Mucosa of stomach (tissue), 1 donor: Measurements from ENCODE around the gene LRRC47.

ENCODE experiments used
- H3K27me3 ChIP-seq: one replicate; pipeline ENCODE4 v1.7.0; 2013; ENCODE audit warnings: mild to moderate bottlenecking, low read length; ENCODE audit not compliant: control insufficient read depth, insufficient read depth
- H3K36me3 ChIP-seq: one replicate; pipeline ENCODE4 v1.7.0; 2013; ENCODE audit warnings: low read length; ENCODE audit not compliant: control insufficient read depth, insufficient read depth
- H3K4me1 ChIP-seq: one replicate; pipeline ENCODE4 v1.7.0; 2013; ENCODE audit warnings: mild to moderate bottlenecking, low read length; ENCODE audit not compliant: control insufficient read depth, insufficient read depth
- H3K4me3 ChIP-seq: one replicate; pipeline ENCODE4 v1.7.0; 2013; ENCODE audit warnings: low read length
- H3K9ac ChIP-seq: one replicate; pipeline ENCODE4 v1.7.0; 2013; ENCODE audit warnings: mild to moderate bottlenecking, low read length, moderate library complexity
- H3K9me3 ChIP-seq: one replicate; pipeline ENCODE4 v1.7.0; 2013; ENCODE audit warnings: mild to moderate bottlenecking, low read length, moderate library complexity; ENCODE audit not compliant: control insufficient read depth
- donor health status: Pancreatic carcinoma.

Gene LRRC47

GRCh38 chr1:3790500-3790923 is 5.8 kb downstream of the LRRC47 start:
- peaks cover 12% of the 10 kb centered on the region for H3K4me1 ChIP-seq
- no peak overlapping the region for H3K9ac ChIP-seq
- no peaks in the 10 kb centered on the region for H3K27me3 ChIP-seq
- no peaks in the 10 kb centered on the region for H3K36me3 ChIP-seq
- no peaks in the 10 kb centered on the region for H3K9me3 ChIP-seq
- H3K4me3 ChIP-seq, result no peak overlapping the region

- Histone ChIP-seq H3K36me3 (peaks cover 4% of the 10 kb centered on the region), H3K9ac (no peak overlapping the region), H3K4me3 (no peak overlapping the region), H3K27me3 (no peaks in the 10 kb centered on the region), H3K4me1 (peaks cover 6% of the 10 kb centered on the region), H3K9me3 (no peaks in the 10 kb centered on the region)
Observed at GRCh38 chr1:3789421-3790300, 6.6 kb downstream of the LRRC47 start.

GRCh38 chr1:3788756-3789420 is 7.4 kb downstream of the LRRC47 start:
- H3K4me1 ChIP-seq, result no peaks in the 10 kb centered on the region
- no peaks in the 10 kb centered on the region for H3K27me3 ChIP-seq
- no peaks in the 10 kb centered on the region for H3K9me3 ChIP-seq
- no peak overlapping the region for H3K4me3 ChIP-seq
- no peak overlapping the region for H3K9ac ChIP-seq
- H3K36me3 ChIP-seq, result peaks cover 4% of the 10 kb centered on the region

GRCh38 chr1:3787745-3788605 is 8.3 kb downstream of the LRRC47 start:
- Histone ChIP-seq H3K4me3 (no peak overlapping the region), H3K9ac (no peak overlapping the region), H3K4me1 (no peaks in the 10 kb centered on the region), H3K36me3 (peaks cover 4% of the 10 kb centered on the region), H3K9me3 (no peaks in the 10 kb centered on the region), H3K27me3 (no peaks in the 10 kb centered on the region)

- no peaks in the 10 kb centered on the region for H3K4me1 ChIP-seq
- no peak overlapping the region for H3K9ac ChIP-seq
- H3K4me3 ChIP-seq, result no peak overlapping the region
- peaks cover 4% of the 10 kb centered on the region for H3K36me3 ChIP-seq
- no peaks in the 10 kb centered on the region for H3K9me3 ChIP-seq
- H3K27me3 ChIP-seq, result no peaks in the 10 kb centered on the region
Observed at GRCh38 chr1:3787349-3787715, 9.0 kb downstream of the LRRC47 start.

- Histone ChIP-seq H3K4me1 (no peaks in the 10 kb centered on the region), H3K36me3 (peaks cover 4% of the 10 kb centered on the region), H3K4me3 (no peak overlapping the region), H3K27me3 (no peaks in the 10 kb centered on the region), H3K9me3 (no peaks in the 10 kb centered on the region), H3K9ac (no peak overlapping the region)
Observed at GRCh38 chr1:3786468-3787348, 9.6 kb downstream of the LRRC47 start.

- H3K9ac ChIP-seq, result no peak overlapping the region
- no peak overlapping the region for H3K4me3 ChIP-seq
- no peaks in the 10 kb centered on the region for H3K27me3 ChIP-seq
- no peaks in the 10 kb centered on the region for H3K4me1 ChIP-seq
- H3K9me3 ChIP-seq, result no peaks in the 10 kb centered on the region
- peaks cover 9% of the 10 kb centered on the region for H3K36me3 ChIP-seq
Observed at GRCh38 chr1:3785456-3786157, 10.7 kb downstream of the LRRC47 start.

GRCh38 chr1:3785045-3785444 is 11.3 kb downstream of the LRRC47 start:
- H3K4me3 ChIP-seq, result no peak overlapping the region
- no peaks in the 10 kb centered on the region for H3K9me3 ChIP-seq
- H3K36me3 ChIP-seq, result peaks cover 9% of the 10 kb centered on the region
- H3K27me3 ChIP-seq, result no peaks in the 10 kb centered on the region
- no peak overlapping the region for H3K9ac ChIP-seq
- no peaks in the 10 kb centered on the region for H3K4me1 ChIP-seq

GRCh38 chr1:3783651-3784474 is 12.4 kb downstream of the LRRC47 start:
- Histone ChIP-seq H3K36me3 (peaks cover 9% of the 10 kb centered on the region), H3K9me3 (no peaks in the 10 kb centered on the region), H3K27me3 (no peaks in the 10 kb centered on the region), H3K4me1 (no peaks in the 10 kb centered on the region), H3K9ac (no peak overlapping the region), H3K4me3 (no peak overlapping the region)

GRCh38 chr1:3780901-3781300 is 15.4 kb downstream of the LRRC47 start:
- H3K27me3 ChIP-seq, result no peaks in the 10 kb centered on the region
- H3K36me3 ChIP-seq, result peaks cover 9% of the 10 kb centered on the region
- no peak overlapping the region for H3K9ac ChIP-seq
- no peaks in the 10 kb centered on the region for H3K9me3 ChIP-seq
- H3K4me1 ChIP-seq, result peaks cover 7% of the 10 kb centered on the region
- no peak overlapping the region for H3K4me3 ChIP-seq
